NOMO-1 treated with dmso at 0.1 percent for 144 hours (cell line): ENCODE measurements around the gene NHEJ1.

Experiments
- DNase-seq: peaks from one replicate; lab custom pipeline; 2025; ENCODE audit not compliant: unreplicated experiment; lab: John Stamatoyannopoulos, UW

NHEJ1 gene

GRCh38 chr2:219124381-219125110 is 36.1 kb downstream of the NHEJ1 start:
- DNase-seq, result no peak

DNA sequence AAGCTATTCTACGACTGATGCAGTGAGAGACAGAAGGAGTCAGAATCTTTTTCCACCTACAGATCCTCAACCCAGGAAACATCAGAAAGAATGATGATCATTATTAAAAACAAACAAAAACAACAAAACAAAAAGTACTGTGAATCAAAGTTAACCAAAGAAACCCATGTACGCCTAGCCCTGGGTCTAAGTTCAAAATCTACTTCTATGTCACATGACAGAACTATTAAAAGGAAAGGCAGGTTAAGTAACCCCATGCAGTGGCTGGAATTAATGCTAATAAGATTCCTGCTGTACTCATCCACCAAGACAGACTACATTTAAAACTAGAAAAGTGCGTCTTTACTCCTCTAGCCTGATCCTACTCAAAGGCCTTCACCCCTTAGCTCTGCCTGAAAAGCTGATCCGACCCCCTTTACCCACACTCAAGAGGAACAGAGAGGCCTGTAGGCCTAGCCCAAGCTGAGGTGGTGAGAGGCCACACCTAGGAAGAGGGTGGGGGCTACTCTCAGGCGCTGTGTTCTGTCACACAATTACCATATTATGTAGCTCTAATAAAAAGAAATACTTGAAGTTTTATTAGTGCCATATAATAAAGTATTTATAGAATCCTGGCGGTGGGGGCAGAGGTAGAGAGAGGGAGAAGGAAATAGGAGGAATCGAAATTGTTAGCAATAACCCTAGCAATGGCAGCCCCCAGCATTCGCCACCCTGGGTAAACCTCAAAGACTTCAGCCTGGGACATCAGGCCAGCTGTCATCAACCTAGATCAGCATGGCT is 37.1 kb downstream of the NHEJ1 start:
- no peak for DNase-seq

GRCh38 chr2:219122202-219122980 is 38.2 kb downstream of the NHEJ1 start:
- no peak for DNase-seq

DNA sequence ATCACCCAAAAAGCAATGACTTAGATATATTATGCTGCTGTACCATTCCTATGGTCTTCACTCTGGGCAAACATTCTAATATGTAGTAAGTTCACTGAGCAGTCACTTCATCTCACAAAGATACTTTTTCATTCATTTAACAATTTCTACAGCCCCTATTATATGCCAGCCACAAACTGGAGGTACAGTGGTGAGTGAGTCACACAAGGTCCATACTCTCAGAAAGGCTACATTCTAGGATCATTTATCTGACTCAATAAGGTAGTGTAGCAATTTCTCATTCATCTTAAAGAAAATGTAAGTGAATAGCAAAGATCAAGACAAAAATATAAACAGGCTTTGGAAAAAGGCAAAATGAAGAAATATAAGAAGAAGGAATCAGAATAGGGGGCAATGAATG is 40.5 kb downstream of the NHEJ1 start:
- DNase-seq, result no peak

- DNase-seq, result no peak
Observed at GRCh38 chr2:219119422-219120043, 41.1 kb downstream of the NHEJ1 start.

DNA sequence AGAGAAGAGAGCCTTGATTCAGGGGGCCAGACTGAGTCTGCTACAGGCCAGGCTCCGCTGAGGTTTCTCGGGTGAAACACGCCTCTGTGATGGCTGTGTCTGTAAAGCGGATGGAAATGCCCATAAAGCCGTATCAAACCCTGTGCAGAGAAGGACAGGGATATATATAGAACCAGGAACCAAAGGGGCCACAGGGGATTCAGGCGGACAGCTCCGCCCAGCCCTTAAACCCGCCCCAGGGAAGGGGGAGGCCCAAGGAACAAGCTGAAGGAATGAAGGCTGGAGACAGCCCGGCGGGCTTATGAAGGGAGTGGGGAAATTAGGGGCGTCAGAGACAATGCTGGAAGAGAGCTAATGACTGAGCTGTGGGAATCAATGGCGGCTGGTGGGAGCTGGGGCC is 42.1 kb downstream of the NHEJ1 start:
- peak; percentile 44 for DNase-seq

DNA sequence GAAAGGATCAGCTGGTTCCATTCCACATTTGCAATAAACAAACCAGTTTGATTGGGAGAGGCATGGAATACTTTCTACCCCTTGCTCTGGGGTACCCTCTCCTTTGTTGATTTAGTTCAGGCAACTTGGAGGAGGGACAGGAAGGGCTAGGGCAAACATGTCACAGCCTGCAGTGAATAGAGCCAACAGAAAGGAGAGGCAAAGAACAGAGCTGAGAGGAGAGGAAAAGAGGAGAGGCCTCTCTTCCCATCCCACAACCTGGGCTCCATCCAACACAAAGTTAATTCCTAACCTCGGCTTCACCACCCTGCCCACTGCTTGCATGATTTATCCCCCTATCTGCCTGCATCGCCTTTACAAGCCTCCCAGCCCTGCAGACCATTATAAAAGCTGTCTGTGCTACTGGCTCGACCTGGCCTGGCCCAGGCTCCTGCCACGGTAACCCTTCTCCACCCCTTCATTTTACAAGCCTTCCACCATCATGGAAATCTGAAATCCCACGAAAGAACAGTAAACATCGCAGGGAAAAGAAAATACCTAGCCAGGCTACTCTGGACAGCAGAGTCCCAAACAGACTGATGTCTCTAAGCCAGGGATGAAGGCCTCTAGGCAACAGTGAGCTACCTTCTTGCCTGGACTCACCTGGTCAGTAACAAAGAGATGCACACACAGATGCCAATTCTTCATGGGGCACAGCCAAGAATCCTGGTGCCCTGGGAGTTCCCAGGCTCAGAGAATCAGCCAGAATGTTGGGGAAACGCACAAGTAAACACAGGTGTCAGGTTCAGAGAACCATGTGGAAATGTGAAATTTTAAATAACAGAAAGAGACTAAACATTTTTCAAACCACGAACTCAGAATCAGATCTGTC is 43.6 kb downstream of the NHEJ1 start:
- DNase-seq, result no peak

DNA sequence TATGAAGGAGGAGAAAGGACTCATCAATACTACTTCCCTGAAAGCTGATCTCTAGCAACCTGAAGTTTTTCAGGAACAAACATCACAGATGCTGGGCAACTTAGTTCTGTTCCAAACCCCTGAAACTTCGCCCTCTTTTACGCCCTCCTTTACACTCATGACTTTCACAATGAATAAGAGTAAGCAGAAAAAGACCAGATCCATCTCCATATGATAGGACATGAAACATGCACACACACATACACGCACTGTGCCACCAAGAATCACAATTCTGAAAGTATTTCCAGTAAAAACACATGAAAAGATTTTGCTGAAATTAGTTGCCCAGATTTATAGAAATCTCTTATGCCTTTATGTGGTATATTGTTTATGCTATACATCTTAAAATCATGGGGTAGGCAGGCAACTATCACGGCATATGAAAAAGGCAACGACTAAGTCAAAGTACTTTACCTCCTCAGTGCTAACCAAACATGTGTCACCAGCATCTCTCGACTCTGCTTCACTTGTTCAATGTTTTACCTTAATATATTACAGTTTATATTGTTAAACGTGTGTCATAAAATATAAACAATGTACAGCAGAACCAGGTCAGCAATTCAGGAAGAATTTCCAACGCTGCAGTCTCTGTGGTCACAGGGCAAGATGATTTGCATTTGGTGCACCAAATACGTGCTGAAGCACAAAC is 47.8 kb downstream of the NHEJ1 start:
- no peak for DNase-seq

GRCh38 chr2:219112062-219112406 is 48.6 kb downstream of the NHEJ1 start:
- no peak for DNase-seq

DNA sequence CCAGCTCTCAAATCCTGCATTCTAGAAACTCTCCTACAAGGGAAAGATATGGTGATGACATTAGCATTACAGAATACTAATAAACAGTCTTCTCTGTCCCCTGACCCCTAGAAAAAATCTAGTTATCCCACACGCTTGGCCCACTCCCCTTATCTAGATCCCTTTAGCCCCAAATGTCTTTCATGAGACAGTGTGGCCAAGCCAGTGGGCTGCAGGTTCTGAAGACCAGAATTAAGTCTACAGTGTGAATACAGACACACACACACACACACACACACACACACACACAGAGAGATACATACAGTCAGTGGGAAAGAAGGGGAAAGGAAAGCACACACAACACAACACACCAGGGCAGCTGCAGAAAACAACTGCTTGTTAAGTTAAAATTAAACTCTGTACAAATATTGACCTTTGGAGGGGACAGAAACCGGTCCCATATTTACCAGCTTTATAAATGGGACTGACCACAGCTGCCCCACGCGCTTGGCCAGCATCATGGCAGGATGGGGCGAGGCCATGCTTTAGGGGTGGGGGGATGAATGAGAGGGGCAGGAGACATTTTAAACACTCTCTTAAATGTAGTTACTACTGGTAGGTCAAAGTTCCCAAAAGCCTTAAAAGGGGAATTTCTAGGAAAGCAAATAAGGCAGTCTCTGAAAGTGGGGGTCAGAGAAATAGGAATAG is 49.1 kb downstream of the NHEJ1 start:
- DNase-seq, result no peak

DNA sequence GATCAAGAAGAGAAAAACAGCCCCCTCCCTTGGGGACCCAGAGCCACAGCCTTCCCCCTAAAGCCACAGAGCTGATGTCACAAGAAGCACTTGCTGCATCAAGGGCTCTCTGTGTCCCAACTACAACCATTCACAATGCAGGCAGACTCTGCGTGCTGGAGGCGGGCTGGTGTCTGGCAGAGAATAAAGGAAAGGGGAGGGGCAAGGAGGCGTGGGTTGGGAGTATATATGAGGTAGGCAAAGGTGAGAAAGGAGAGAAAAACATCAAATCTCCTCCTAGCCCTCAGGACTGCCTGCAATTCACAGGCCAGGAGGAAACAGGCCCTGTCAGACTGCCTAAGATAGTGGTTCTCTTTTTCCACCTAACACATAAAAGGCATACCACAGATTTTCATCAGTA is 51.1 kb downstream of the NHEJ1 start:
- DNase-seq, result peak; percentile 71

DNA sequence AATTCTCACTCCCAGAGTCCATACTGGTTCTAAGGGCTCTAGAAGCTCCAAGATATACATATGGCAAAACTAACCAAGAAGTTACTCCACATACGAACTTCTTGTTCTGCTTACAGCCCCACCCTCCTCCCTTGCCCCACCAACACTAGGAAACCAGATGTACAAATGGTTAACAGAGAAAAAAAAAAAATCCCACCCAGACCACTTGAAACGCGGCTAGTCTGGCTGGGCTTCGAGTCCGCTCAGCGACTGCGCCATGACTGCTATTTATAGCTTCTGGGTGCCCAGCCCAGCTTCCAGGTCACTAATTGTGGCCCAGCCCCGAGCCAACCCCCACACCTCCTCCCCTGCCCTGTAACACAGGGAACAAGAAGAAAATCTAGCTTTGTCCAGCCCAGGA is 52.9 kb downstream of the NHEJ1 start:
- no peak for DNase-seq

- DNase-seq, result no peak
Observed at GRCh38 chr2:219106251-219106650, 54.4 kb downstream of the NHEJ1 start.

GRCh38 chr2:219104107-219105035 is 56.2 kb downstream of the NHEJ1 start:
- no peak for DNase-seq

DNA sequence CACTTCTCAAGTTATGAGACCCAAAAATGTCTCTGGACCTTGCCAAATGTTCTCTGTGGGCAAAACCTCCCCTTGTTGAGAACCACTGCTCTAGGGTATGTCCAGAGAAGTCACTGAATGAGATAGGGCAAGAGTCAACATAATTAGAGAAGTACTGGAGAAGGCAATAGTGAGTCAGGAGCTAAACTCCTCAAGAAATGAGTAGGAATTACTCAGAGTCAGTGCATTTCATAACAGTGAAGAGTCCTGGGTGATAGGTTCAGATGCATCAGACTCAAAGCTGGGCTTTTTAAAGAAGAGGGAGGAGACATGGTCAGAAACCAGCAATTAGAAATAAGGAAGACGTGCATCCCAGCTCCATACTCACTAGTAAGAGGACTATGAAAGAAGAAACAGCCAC is 61.3 kb downstream of the NHEJ1 start:
- no peak for DNase-seq

DNA sequence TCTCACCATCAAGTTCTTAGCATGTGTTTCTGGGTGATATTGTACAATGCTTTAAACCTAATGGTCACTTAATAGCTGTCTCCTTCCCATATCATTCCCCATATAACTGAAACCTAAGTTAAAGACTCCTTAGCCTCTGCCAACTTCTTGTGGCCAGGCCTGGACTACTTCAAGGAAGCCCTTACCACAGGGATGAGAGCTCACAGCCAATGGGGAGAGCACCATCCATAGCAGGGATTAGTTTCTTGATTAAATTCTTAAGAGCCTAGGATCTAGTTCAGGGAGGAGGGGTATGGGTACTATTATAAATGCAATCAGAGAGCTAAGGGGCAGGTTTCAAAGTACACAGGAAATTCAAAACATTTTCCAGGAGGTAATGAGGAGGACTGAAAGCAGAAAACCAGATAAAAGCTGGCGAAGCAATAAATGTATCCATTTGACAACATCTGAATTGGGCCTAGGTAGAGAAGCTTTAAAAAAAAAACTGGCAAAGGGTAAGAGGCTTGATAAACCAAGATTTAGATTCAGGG is 65.1 kb downstream of the NHEJ1 start:
- DNase-seq, result no peak

DNA sequence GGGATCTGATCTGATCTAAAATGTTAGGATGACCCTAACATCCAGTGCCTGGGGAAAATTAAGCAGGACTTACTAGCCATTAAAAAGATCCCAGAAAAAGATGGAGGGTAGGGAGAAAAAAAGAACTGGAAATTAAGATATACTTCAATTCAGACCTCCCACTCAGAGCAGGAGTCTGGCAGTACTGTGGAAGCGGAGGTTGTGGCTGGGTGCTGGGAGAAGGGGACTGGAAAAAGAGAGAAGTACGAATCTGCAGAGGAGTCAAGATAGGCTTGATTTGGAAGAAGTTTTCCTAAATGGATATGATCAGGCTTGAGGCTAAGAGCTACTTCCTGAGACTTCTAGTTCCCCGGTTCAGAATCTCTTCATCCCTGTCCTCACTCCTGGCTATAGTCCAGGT is 66.4 kb downstream of the NHEJ1 start:
- DNase-seq, result no peak
